ENCODE results near the gene MACROD1.

DNA sequence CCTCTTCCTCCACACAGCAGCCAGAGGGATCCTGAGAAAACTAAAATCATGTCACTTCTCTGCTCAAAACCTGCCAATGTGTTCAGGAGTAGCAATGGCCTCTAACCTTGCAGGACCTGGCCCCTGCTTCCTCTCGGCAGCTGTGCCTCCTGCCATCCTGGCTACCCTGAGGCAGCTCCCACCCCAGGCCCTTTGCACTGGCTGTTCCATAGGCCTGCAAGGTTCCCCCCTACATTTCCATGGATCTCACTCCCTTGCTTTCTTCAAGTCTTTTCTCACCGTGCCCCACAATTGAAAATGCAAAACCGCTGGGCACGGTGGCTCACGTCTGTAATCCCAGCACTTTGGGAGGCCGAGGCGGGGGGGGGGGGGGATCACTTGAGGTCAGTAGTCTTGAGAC, 18.0 kb upstream of the MACROD1 start:
- TF ChIP-seq CTCF (IDR thresholded peaks at IDR 0.05) (no peak), POLR2A (IDR thresholded peaks at IDR 0.05) (no peak)
